ENCODE results near the gene BAIAP2L2. TPM values are rescaled to one million over a fixed set of nuclear protein-coding genes. Genes with fewer than 3 reads are reported as not detected.

The BAIAP2L2 gene
- polyA plus RNA-seq, 1 donor from 2014 or later, result 2.3 TPM

DNA sequence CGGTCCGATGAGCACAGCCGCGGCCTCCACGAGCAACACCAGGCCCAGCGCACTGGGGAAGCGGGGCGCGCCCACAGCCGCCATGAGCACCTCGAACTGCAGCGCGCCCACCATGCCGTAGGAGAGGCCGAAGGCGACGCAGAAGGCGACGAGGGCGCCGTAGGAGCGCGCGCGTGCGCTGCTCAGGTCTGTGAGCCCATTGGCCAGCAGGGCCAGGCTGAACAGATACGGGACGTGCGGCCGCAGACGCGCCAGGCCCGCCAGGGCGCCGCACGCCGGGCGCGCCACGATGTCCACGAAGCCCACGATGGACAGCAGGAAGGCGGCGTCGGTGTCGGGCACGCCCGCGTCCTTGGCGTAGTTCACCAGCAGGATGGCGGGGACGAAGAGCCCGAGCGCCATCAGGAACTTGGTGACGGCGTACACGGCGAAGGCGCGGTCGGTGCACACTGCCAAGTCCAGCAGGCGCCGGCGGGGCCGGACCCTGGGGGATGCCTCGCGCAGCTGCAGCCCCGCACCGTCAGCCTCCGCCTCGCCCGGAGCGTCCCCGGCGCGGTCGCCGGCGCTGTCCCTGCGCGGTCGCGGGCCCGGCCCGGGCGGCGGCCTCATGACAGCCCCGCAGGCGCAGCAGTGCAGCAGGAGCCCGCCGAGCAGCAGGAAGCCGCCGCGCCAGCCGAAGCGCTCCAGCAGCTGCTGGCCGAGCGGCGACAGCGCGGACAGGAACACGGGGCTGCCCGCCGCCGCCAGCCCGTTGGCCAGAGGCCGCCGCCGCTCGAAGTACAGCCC lies 29.4 kb downstream of the BAIAP2L2 start:
- no peak overlapping the region for H3K4me2 ChIP-seq (ENCODE audit: low read length)
- H3K79me2 ChIP-seq (replicated peaks; ENCODE audit: insufficient read depth, low read length), result no peaks in the 10 kb centered on the region
- H3K9me2 ChIP-seq (ENCODE audit: insufficient read depth, low read length), result no peaks in the 10 kb centered on the region
- H3F3A ChIP-seq (ENCODE audit: insufficient read depth, low read length, poor library complexity, severe bottlenecking), result no peaks in the 10 kb centered on the region
- H3K27ac ChIP-seq (ENCODE audit: low read length), result no peak overlapping the region
- no peaks in the 10 kb centered on the region for H3K36me3 ChIP-seq (ENCODE audit: insufficient read depth, low read length)
- no peaks in the 10 kb centered on the region for H4K20me1 ChIP-seq (ENCODE audit: insufficient read depth)
- H3K4me3 ChIP-seq (ENCODE audit: low read length), result peak overlapping the region; percentile 46
- TF ChIP-seq, protein P1, sequence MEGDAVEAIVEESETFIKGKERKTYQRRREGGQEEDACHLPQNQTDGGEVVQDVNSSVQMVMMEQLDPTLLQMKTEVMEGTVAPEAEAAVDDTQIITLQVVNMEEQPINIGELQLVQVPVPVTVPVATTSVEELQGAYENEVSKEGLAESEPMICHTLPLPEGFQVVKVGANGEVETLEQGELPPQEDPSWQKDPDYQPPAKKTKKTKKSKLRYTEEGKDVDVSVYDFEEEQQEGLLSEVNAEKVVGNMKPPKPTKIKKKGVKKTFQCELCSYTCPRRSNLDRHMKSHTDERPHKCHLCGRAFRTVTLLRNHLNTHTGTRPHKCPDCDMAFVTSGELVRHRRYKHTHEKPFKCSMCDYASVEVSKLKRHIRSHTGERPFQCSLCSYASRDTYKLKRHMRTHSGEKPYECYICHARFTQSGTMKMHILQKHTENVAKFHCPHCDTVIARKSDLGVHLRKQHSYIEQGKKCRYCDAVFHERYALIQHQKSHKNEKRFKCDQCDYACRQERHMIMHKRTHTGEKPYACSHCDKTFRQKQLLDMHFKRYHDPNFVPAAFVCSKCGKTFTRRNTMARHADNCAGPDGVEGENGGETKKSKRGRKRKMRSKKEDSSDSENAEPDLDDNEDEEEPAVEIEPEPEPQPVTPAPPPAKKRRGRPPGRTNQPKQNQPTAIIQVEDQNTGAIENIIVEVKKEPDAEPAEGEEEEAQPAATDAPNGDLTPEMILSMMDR (IDR thresholded peaks at IDR 0.05; ENCODE audit: poor library complexity, severe bottlenecking), result no peak
- TF ChIP-seq POLR2AphosphoS5 (IDR thresholded peaks at IDR 0.05) (no peak), TAF1 (IDR thresholded peaks at IDR 0.05; ENCODE audit: low read depth) (no peak), MXI1 (conservative IDR thresholded peaks at IDR 0.05; ENCODE audit: poor library complexity, severe bottlenecking) (no peak), EZH2 (IDR thresholded peaks at IDR 0.05; ENCODE audit: borderline replicate concordance, insufficient read depth, low read length, poor library complexity, severe bottlenecking) (no peak), RAD21 (conservative IDR thresholded peaks at IDR 0.05) (no peak), EP300 (conservative IDR thresholded peaks at IDR 0.05; ENCODE audit: poor library complexity, severe bottlenecking) (no peak), SMC3 (conservative IDR thresholded peaks at IDR 0.05; ENCODE audit: poor library complexity) (no peak)
- TF ChIP-seq, protein P2, sequence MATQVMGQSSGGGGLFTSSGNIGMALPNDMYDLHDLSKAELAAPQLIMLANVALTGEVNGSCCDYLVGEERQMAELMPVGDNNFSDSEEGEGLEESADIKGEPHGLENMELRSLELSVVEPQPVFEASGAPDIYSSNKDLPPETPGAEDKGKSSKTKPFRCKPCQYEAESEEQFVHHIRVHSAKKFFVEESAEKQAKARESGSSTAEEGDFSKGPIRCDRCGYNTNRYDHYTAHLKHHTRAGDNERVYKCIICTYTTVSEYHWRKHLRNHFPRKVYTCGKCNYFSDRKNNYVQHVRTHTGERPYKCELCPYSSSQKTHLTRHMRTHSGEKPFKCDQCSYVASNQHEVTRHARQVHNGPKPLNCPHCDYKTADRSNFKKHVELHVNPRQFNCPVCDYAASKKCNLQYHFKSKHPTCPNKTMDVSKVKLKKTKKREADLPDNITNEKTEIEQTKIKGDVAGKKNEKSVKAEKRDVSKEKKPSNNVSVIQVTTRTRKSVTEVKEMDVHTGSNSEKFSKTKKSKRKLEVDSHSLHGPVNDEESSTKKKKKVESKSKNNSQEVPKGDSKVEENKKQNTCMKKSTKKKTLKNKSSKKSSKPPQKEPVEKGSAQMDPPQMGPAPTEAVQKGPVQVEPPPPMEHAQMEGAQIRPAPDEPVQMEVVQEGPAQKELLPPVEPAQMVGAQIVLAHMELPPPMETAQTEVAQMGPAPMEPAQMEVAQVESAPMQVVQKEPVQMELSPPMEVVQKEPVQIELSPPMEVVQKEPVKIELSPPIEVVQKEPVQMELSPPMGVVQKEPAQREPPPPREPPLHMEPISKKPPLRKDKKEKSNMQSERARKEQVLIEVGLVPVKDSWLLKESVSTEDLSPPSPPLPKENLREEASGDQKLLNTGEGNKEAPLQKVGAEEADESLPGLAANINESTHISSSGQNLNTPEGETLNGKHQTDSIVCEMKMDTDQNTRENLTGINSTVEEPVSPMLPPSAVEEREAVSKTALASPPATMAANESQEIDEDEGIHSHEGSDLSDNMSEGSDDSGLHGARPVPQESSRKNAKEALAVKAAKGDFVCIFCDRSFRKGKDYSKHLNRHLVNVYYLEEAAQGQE (IDR thresholded peaks at IDR 0.05; ENCODE audit: borderline replicate concordance), result no peak
- no peak overlapping the region for H3K9ac ChIP-seq (ENCODE audit: low read length)
- H3K27me3 ChIP-seq (ENCODE audit: insufficient read depth, low read depth, low read length), result peaks cover 16% of the 10 kb centered on the region
- H2AFZ ChIP-seq (ENCODE audit: low read depth, low read length), result no peak overlapping the region
- H3K9me3 ChIP-seq (ENCODE audit: low read length), result no peaks in the 10 kb centered on the region

DNA sequence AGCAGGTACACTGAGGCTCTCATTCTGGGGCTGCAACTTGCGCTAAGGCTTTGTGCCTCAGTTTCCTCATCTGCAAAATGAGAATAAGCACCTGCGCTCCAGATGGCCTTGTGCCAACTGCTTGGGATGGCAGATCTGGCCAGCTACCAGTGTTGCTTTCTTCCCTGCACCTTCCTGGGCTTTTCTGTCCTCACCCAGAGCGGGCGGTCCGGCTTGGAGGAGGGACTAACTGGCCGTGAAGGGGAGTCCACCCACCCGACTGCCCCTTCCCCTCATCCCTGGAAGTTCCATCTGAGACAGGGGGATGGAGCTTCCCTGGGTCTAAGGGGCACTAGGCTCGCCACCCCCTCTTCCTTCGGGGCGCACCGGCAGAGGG lies 30.0 kb downstream of the BAIAP2L2 start:
- no peaks in the 10 kb centered on the region for H3F3A ChIP-seq (ENCODE audit: insufficient read depth, low read length, poor library complexity, severe bottlenecking)
- TF ChIP-seq EP300 (conservative IDR thresholded peaks at IDR 0.05; ENCODE audit: poor library complexity, severe bottlenecking), result no peak
- no peak for TF ChIP-seq EZH2 (IDR thresholded peaks at IDR 0.05; ENCODE audit: borderline replicate concordance, insufficient read depth, low read length, poor library complexity, severe bottlenecking)
- TF ChIP-seq POLR2AphosphoS5 (IDR thresholded peaks at IDR 0.05), result no peak
- TF ChIP-seq SMC3 (conservative IDR thresholded peaks at IDR 0.05; ENCODE audit: poor library complexity), result no peak
- TF ChIP-seq, protein P2 (IDR thresholded peaks at IDR 0.05; ENCODE audit: borderline replicate concordance), result no peak
- TF ChIP-seq, protein P1 (IDR thresholded peaks at IDR 0.05; ENCODE audit: poor library complexity, severe bottlenecking), result no peak
- no peak for TF ChIP-seq TAF1 (IDR thresholded peaks at IDR 0.05; ENCODE audit: low read depth)
- TF ChIP-seq MXI1 (conservative IDR thresholded peaks at IDR 0.05; ENCODE audit: poor library complexity, severe bottlenecking), result no peak
- TF ChIP-seq RAD21 (conservative IDR thresholded peaks at IDR 0.05), result no peak
- no peaks in the 10 kb centered on the region for H3K36me3 ChIP-seq (ENCODE audit: insufficient read depth, low read length)
- no peak overlapping the region for H3K27ac ChIP-seq (ENCODE audit: low read length)
- H3K9me2 ChIP-seq (ENCODE audit: insufficient read depth, low read length), result no peaks in the 10 kb centered on the region
- H4K20me1 ChIP-seq (ENCODE audit: insufficient read depth), result no peaks in the 10 kb centered on the region
- H3K9ac ChIP-seq (ENCODE audit: low read length), result no peak overlapping the region
- no peaks in the 10 kb centered on the region for H3K79me2 ChIP-seq (replicated peaks; ENCODE audit: insufficient read depth, low read length)
- no peak overlapping the region for H3K4me3 ChIP-seq (ENCODE audit: low read length)
- peaks cover 16% of the 10 kb centered on the region for H3K27me3 ChIP-seq (ENCODE audit: insufficient read depth, low read depth, low read length)
- H2AFZ ChIP-seq (ENCODE audit: low read depth, low read length), result no peak overlapping the region
- no peaks in the 10 kb centered on the region for H3K9me3 ChIP-seq (ENCODE audit: low read length)
- H3K4me2 ChIP-seq (ENCODE audit: low read length), result no peak overlapping the region

Data from neural cell (in vitro differentiated cells).